Anterior cingulate cortex (tissue), 58 donors: ENCODE measurements around the gene PCNP.
A peak's percentile ranks its signal among the peaks of the same experiment; 100 is the strongest.
"Not testable (repeated sequence)": the region's sequence is repeated elsewhere in the genome, so short reads cannot be mapped to it uniquely, and the experiment has no call there.

ENCODE experiments used
- DNase-seq, 58 donors: peaks; one replicate each; lab custom pipeline; 2025; lab: John Stamatoyannopoulos, UW

PCNP gene

DNA sequence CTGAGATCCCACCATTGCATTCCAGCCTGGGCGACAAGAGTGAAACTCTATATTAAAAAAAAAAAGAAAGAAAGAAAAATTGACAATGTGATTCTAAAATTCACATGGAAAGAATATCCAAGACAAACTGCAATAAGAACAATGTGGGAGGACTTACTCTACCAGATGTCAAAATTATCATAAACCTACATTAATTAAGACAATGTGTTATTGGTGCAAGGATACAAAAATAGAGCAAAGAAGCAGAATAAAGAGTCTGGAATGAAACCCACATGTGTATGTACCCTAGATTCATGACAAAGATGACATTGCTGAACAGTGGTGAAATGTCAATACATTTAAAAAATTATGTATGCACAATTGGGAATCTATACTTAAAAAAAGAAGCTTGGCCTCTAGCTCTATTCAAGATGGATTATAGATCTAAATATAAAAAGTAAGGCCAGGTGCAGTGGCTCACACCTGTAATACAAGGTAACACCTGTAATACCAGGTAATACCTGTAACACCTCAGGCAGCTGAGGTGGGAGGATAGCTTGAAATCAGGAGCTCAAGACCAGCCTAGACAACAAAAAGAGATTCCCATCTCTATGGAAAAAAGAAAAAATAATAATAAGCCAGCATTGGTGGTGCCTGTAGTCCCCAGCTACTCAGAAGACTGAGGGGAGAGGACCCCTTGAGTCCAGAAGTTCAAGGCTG lies 57.3 kb downstream of the PCNP start:
- no peak for DNase-seq

GRCh38 chr3:101631959-101632358 lies 58.0 kb downstream of the PCNP start:
- not testable (repeated sequence) for DNase-seq

- DNase-seq = no peak
These were observed 58.6 kb downstream of the PCNP start for GRCh38 chr3:101632586-101632985.

DNA sequence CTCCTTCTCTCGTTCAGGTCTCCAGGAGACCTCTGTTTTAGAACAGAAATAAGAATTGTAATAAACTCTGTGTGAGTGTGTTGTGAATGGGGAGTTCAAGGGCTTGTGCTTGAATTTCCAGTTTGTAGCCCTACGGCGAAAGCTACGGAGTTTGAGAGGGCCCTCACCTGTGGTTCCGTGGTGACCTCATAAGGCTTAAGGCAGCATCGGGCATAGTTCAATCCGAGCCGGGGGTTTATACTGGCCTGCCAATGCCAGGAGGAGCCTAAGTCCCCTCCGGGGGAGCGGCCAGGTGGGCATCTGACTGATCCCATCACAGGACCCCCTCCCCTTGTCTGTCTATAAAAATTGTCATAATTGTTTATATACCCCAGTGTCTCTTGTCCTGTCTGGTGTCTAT lies 59.2 kb downstream of the PCNP start:
- no peak for DNase-seq

DNA sequence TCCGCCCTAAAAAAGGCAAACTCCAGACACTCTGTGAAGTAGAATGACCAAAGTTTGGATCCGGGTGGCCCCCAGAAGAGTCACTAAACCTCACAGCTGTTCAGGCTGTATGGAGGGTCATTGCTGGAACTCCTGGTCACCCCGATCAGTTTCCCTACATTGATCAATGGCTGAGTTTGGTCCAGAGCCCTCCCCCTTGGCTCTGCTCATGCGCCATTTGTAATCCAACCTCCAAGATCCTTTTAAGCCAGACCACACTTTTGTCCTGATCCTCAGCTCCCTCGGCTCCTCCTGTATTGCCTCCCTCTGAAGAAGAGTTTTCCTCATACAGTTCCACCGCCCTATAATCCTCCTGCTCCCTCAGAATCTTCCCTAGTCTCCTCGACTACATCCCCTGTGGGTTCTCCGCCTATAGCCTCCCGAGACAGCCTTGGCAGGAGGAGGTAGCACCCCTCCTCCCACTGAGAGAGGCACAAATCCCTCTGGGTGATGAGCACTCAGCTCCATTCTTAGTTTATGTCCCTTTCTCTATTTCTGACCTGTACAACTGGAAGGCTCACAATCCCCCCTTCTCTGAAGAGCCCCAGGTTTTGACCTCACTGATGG lies 60.7 kb downstream of the PCNP start:
- no peak for DNase-seq

GRCh38 chr3:101635345-101635744 lies 61.4 kb downstream of the PCNP start:
- no peak for DNase-seq

GRCh38 chr3:101635954-101636798 lies 62.2 kb downstream of the PCNP start:
- peak in 30 of 58 donors; percentile 1 to 59 (median 9) for DNase-seq

DNA sequence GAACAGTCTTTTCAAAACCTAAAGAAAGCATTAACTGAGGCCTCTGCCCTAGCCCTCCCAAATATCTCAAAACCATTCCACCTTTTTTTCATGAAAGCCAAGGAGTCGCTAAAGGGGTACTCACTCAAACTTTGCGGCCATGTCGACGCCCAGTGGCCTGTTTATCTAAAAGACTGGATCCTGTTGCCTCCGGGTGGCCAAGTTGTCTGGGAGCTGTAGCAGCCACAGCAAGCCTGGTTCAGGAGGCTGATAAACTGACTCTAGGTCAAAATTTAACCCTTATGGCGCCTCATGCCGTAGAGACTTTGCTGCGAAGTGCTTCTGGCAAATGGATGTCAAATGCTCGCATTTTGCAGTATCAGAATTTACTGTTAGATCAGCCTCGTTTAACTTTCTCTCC lies 63.5 kb downstream of the PCNP start:
- DNase-seq = no peak

DNA sequence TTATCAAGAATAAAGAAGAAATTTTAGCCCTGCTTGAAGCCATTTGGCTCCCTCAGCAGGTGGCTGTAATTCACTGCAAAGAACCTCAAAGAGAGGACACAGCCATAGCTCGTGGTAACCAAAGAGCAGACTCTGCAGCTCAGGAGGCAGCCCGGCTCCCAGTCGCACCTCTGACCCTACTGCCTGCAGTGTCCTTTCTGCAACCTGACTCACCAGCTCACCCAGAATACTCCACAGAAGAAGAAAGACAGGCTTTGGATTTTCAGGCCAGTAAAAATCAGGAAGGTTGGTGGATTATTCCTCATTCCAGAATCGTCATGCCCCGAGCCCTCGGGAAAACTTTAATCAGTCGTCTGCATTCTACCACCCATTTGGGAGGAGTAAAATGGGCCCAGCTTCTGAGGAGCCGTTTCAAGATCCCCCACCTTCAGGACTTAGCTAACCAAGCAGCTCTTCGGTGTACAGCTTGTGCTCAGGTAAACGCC lies 64.3 kb downstream of the PCNP start:
- peak in 3 of 58 donors; percentile 2 to 11 (median 6) for DNase-seq

GRCh38 chr3:101639280-101639963 lies 65.4 kb downstream of the PCNP start:
- no peak for DNase-seq

GRCh38 chr3:101640256-101640655 lies 66.3 kb downstream of the PCNP start:
- no peak for DNase-seq

- DNase-seq = not testable (repeated sequence)
These were observed 67.6 kb downstream of the PCNP start for GRCh38 chr3:101641397-101642115.

- no peak for DNase-seq
These were observed 68.5 kb downstream of the PCNP start for GRCh38 chr3:101642441-101642840.

- DNase-seq = no peak
These were observed 69.2 kb downstream of the PCNP start for GRCh38 chr3:101643009-101643844.
